H9 (cell line): ENCODE measurements around the gene IDH3B. TPM values are rescaled to one million over a fixed set of nuclear protein-coding genes. Genes with fewer than 3 reads are reported as not detected.
A peak's percentile ranks its signal among the peaks of the same experiment; 100 is the strongest.

Source experiments
- DNase-seq: peaks from one replicate; pipeline ENCODE4 v3.0.0-alpha.2; 2017
- H2AFZ ChIP-seq: one replicate; pipeline ENCODE4 v1.6.1; 2013; ENCODE audit warnings: mild to moderate bottlenecking, low read length, control low read depth, moderate library complexity
- H2AK5ac ChIP-seq: 2 replicates; pipeline ENCODE4 v1.6.1; 2013; ENCODE audit warnings: low read length, control low read depth, mixed read lengths; ENCODE audit not compliant: insufficient read length
- H2BK120ac ChIP-seq: one replicate; pipeline ENCODE4 v1.6.1; 2013; ENCODE audit warnings: low read depth, mild to moderate bottlenecking, low read length, control low read depth, inconsistent platforms; ENCODE audit not compliant: poor library complexity, severe bottlenecking
- H2BK12ac ChIP-seq: 2 replicates; pipeline ENCODE4 v1.6.1; 2013; ENCODE audit warnings: low read length, control low read depth, mixed read lengths, low read depth; ENCODE audit not compliant: insufficient read length
- H2BK15ac ChIP-seq: 2 replicates; pipeline ENCODE4 v1.6.1; 2013; ENCODE audit warnings: low read depth, low read length, control low read depth
- H2BK20ac ChIP-seq: one replicate; pipeline ENCODE4 v1.6.1; 2013; ENCODE audit warnings: low read depth, mild to moderate bottlenecking, low read length, control low read depth, inconsistent platforms; ENCODE audit not compliant: poor library complexity, severe bottlenecking
- H2BK5ac ChIP-seq: 2 replicates; pipeline ENCODE4 v1.6.1; 2013; ENCODE audit warnings: low read length, control low read depth, mixed read lengths; ENCODE audit not compliant: insufficient read length
- H3K14ac ChIP-seq: 2 replicates; pipeline ENCODE4 v1.6.1; 2013; ENCODE audit warnings: low read length, control low read depth; ENCODE audit not compliant: insufficient read depth
- H3K18ac ChIP-seq: 2 replicates; pipeline ENCODE4 v1.6.1; 2013; ENCODE audit warnings: low read depth, mild to moderate bottlenecking, mixed read lengths, low read length, control low read depth; ENCODE audit not compliant: insufficient read length
- H3K23ac ChIP-seq: 2 replicates; pipeline ENCODE4 v1.6.1; 2013; ENCODE audit warnings: low read length, control low read depth, mixed read lengths, low read depth; ENCODE audit not compliant: insufficient read length
- H3K23me2 ChIP-seq: 2 replicates; pipeline ENCODE4 v1.6.1; 2013; ENCODE audit warnings: low read depth, mild to moderate bottlenecking, mixed read lengths, low read length, control low read depth; ENCODE audit not compliant: insufficient read length, poor library complexity, severe bottlenecking
- H3K27ac ChIP-seq: 2 replicates; pipeline ENCODE4 v1.5.1; 2013; ENCODE audit warnings: low read length, control low read depth, mixed read lengths, low read depth; ENCODE audit not compliant: insufficient read length
- H3K27me3 ChIP-seq: 2 replicates; pipeline ENCODE4 v1.6.1; 2013; ENCODE audit warnings: low read length, control low read depth, inconsistent platforms; ENCODE audit not compliant: insufficient read depth
- H3K4ac ChIP-seq: 2 replicates; pipeline ENCODE4 v1.6.1; 2013; ENCODE audit warnings: low read depth, mild to moderate bottlenecking, control low read depth, inconsistent platforms, low read length, moderate library complexity
- H3K4me1 ChIP-seq: 2 replicates; pipeline ENCODE4 v1.6.1; 2013; ENCODE audit warnings: low read length, control low read depth, inconsistent platforms; ENCODE audit not compliant: insufficient read depth
- H3K4me2 ChIP-seq: 2 replicates; pipeline ENCODE4 v1.6.1; 2013; ENCODE audit warnings: low read length, control low read depth, mixed read lengths; ENCODE audit not compliant: insufficient read length, insufficient read depth
- H3K56ac ChIP-seq: 2 replicates; pipeline ENCODE4 v1.6.1; 2013; ENCODE audit warnings: low read depth, mild to moderate bottlenecking, mixed read lengths, low read length, control low read depth; ENCODE audit not compliant: insufficient read length
- H3K79me1 ChIP-seq: 2 replicates; pipeline ENCODE4 v1.6.1; 2013; ENCODE audit warnings: low read depth, mild to moderate bottlenecking, moderate library complexity, low read length, control low read depth, inconsistent platforms; ENCODE audit not compliant: insufficient read depth, poor library complexity, severe bottlenecking
- H3K79me2 ChIP-seq: 2 replicates; pipeline ENCODE4 v1.6.1; 2013; ENCODE audit warnings: low read length, control low read depth, inconsistent platforms; ENCODE audit not compliant: insufficient read depth
- H3K9ac ChIP-seq: 2 replicates; pipeline ENCODE4 v1.6.1; 2013; ENCODE audit warnings: low read length, control low read depth, mixed read lengths; ENCODE audit not compliant: insufficient read length; ENCODE audit errors: extremely low read depth
- H3K9me3 ChIP-seq: one replicate; pipeline ENCODE4 v1.6.1; 2013; ENCODE audit warnings: low read depth, low read length, inconsistent platforms; ENCODE audit not compliant: control insufficient read depth
- H3T11ph ChIP-seq: one replicate; pipeline ENCODE4 v1.6.1; 2013; ENCODE audit warnings: mild to moderate bottlenecking, low read length, control low read depth, inconsistent platforms
- H4K20me1 ChIP-seq: one replicate; pipeline ENCODE4 v1.6.1; 2013; ENCODE audit not compliant: control insufficient read depth, insufficient read length, insufficient read depth
- H4K5ac ChIP-seq: 2 replicates; pipeline ENCODE4 v1.6.1; 2013; ENCODE audit warnings: low read depth, mild to moderate bottlenecking, mixed read lengths, low read length, control low read depth; ENCODE audit not compliant: insufficient read length
- H4K8ac ChIP-seq: replicated peaks from 2 replicates; pipeline ENCODE4 v1.6.1; 2013; ENCODE audit warnings: low read length, control low read depth, mixed read lengths, low read depth; ENCODE audit not compliant: insufficient read length
- H4K91ac ChIP-seq: 2 replicates; pipeline ENCODE4 v1.6.1; 2013; ENCODE audit warnings: low read depth, mild to moderate bottlenecking, moderate library complexity, mixed read lengths, low read length, control low read depth; ENCODE audit not compliant: insufficient read length
- H3K27ac Mint-ChIP-seq, 3 experiments: 2 replicates in 2 of 3; 3 replicates in 1 of 3; pipeline ENCODE4 v1.8.0; 2020 to 2021; ENCODE audit warnings: mixed read lengths in 3 of 3, mild to moderate bottlenecking in 1 of 3, moderate library complexity in 1 of 3
- H3K27me3 Mint-ChIP-seq: 2 replicates; pipeline ENCODE4 v1.8.0; 2021; ENCODE audit warnings: low read depth, mild to moderate bottlenecking, moderate library complexity, mixed read lengths
- H3K36me3 Mint-ChIP-seq, 3 experiments: 2 replicates in 2 of 3; 3 replicates in 1 of 3; pipeline ENCODE4 v1.8.0; 2020 to 2021; ENCODE audit warnings: low read depth in 3 of 3, mixed read lengths in 3 of 3; ENCODE audit not compliant: insufficient read depth in 1 of 3
- H3K4me1 Mint-ChIP-seq, 2 experiments: 2 replicates each; pipeline ENCODE4 v1.8.0; 2020; ENCODE audit warnings: mixed read lengths in 2 of 2
- H3K4me3 Mint-ChIP-seq, 2 experiments: 2 replicates in 1 of 2; 3 replicates in 1 of 2; pipeline ENCODE4 v1.8.0; 2020 to 2021; ENCODE audit warnings: mild to moderate bottlenecking in 2 of 2, mixed read lengths in 2 of 2, moderate library complexity in 1 of 2
- H3K9me3 Mint-ChIP-seq, 2 experiments: 2 replicates in 1 of 2; 3 replicates in 1 of 2; pipeline ENCODE4 v1.8.0; 2020; ENCODE audit warnings: mild to moderate bottlenecking in 2 of 2, mixed read lengths in 2 of 2, moderate library complexity in 1 of 2
- CTCF ChIP-seq: fragments of 200-600 bp; sonication (generic); conservative IDR thresholded peaks from 3 replicates; pipeline ENCODE4 v1.8.0; 2021; ENCODE audit warnings: antibody characterized with exemption, mild to moderate bottlenecking
- WGBS: extraction: QIAGEN DNeasy Blood & Tissue Kit; methylation state at CpG from one replicate; pipeline ENCODE4 v1.1.7; 2013; ENCODE audit warnings: missing lambda C conversion rate, low lambda C conversion rate, mixed read lengths; ENCODE audit not compliant: insufficient read length; ENCODE audit errors: extremely low coverage; 5-methylcytosine and 5-hydroxymethylcytosine counted together
- long read RNA-seq: library from polyadenylated mRNA; unstranded; transcript quantifications from one replicate; pipeline ENCODE4 v2.0.0, GENCODE V29; 2020
- total RNA-seq: library from RNA; stranded (reverse); gene quantifications from 2 replicates; pipeline ENCODE4 v1.2.1, GENCODE V29; 2021

Gene IDH3B
- total RNA-seq: 114 and 122 TPM in 2 replicates
- long read RNA-seq, transcript IDH3B-206 (13 exons, 1,279 nt): minor isoform, 125 of 700 reads
- long read RNA-seq, transcript IDH3B-201 (12 exons, 1,545 nt): major isoform, 427 of 700 reads
- long read RNA-seq, transcript IDH3B-202 (12 exons, 1,230 nt): minor isoform, 34 of 700 reads
- long read RNA-seq, partial matches to known transcripts: 27 of 700 reads
- long read RNA-seq, other reads (novel, unspliced or antisense): 84 of 700 reads

- H3K4me2 ChIP-seq: peak within 1 kb of the TSS; percentile 93
- H4K91ac ChIP-seq: peak within 1 kb of the TSS; percentile 77
- TF ChIP-seq CTCF: no peak
- no peaks in the 10 kb centered on the region for H4K20me1 ChIP-seq
- peaks cover 31% of the 10 kb centered on the region for H3K27me3 Mint-ChIP-seq
- peaks cover 10% of the 10 kb centered on the region for H3K23me2 ChIP-seq
- H2BK120ac ChIP-seq: peak within 1 kb of the TSS; percentile 29
- peaks cover 5% of the 10 kb centered on the region for H3K79me2 ChIP-seq
- H3K14ac ChIP-seq: peak within 1 kb of the TSS; percentile 67; the same call in 1 of the 2 replicates
- H2AK5ac ChIP-seq: no peak within 1 kb of the TSS
- peak within 1 kb of the TSS; percentile 86 for H3T11ph ChIP-seq
- peak within 1 kb of the TSS; percentile 90 for H3K27ac ChIP-seq
- no peak within 1 kb of the TSS for H2AFZ ChIP-seq
- H3K36me3 Mint-ChIP-seq: peaks cover 24 to 42% (median 32%) of the 10 kb centered on the region in 3 experiments
- peak within 1 kb of the TSS; percentile 91 to 99 (median 99) for H3K27ac Mint-ChIP-seq
- peaks cover 4 to 13% of the 10 kb centered on the region in 2 experiments for H3K4me1 Mint-ChIP-seq
- no peak within 1 kb of the TSS for H2BK15ac ChIP-seq
- 0 out of 2 replicates have a peak, but pooled peaks cover 3% of the 10 kb centered on the region for H3K4me1 ChIP-seq
- H4K8ac ChIP-seq: no peak within 1 kb of the TSS
- no peaks in the 10 kb centered on the region; a peak in 1 of 5 replicates for H3K9me3 Mint-ChIP-seq
- H3K56ac ChIP-seq: no peak within 1 kb of the TSS
- peak within 1 kb of the TSS; percentile 87 for H3K18ac ChIP-seq
- H2BK20ac ChIP-seq: no peak within 1 kb of the TSS
- no peak within 1 kb of the TSS for H2BK12ac ChIP-seq
- H3K27me3 ChIP-seq: no peaks in the 10 kb centered on the region
- H3K4me3 Mint-ChIP-seq: peak within 1 kb of the TSS; percentile 97
- DNase-seq: peak; percentile 92
- H3K4ac ChIP-seq: peak within 1 kb of the TSS; percentile 52; the same call in 1 of the 2 replicates
- peak within 1 kb of the TSS; percentile 76 for H3K9ac ChIP-seq
- no CpG with 5 or more reads among the region's 49 CpGs for WGBS
- H3K23ac ChIP-seq: no peak within 1 kb of the TSS
- H4K5ac ChIP-seq: peak within 1 kb of the TSS; percentile 89
- no peaks in the 10 kb centered on the region for H3K79me1 ChIP-seq
- no peak within 1 kb of the TSS for H2BK5ac ChIP-seq
- no peaks in the 10 kb centered on the region for H3K9me3 ChIP-seq
Measured at GRCh38 chr20:2663887-2664719, at the start of gene IDH3B. Gene IDH3B, minus strand, starts transcription at chr20:2664216. Its CDS starts 28 bp downstream, at chr20:2664188.
